Spinal cord (tissue), 10 donors: ENCODE measurements around the gene SLMAP. TPM values are rescaled to one million over a fixed set of nuclear protein-coding genes. Genes with fewer than 3 reads are reported as not detected.

Experiments
- DNase-seq, 6 donors: peaks; one replicate each; pipeline versions ENCODE4 v3.0.0 to v3.0.0-alpha.2; 2013 to 2015; ENCODE audit warnings: low spot score in 6 of 6, low read depth in 4 of 6
- H3K27ac ChIP-seq: one replicate; pipeline ENCODE4 v1.5.1; 2013; ENCODE audit warnings: low read depth, low read length, control low read depth
- H3K27me3 ChIP-seq: one replicate; pipeline ENCODE4 v1.6.1; 2013; ENCODE audit warnings: low read length; ENCODE audit not compliant: control insufficient read depth, insufficient read depth
- H3K36me3 ChIP-seq: one replicate; pipeline ENCODE4 v1.6.1; 2013; ENCODE audit warnings: low read length; ENCODE audit not compliant: control insufficient read depth, insufficient read depth
- H3K4me1 ChIP-seq: one replicate; pipeline ENCODE4 v1.6.1; 2013; ENCODE audit warnings: low read length; ENCODE audit not compliant: control insufficient read depth, insufficient read depth
- H3K4me3 ChIP-seq: one replicate; pipeline ENCODE4 v1.5.1; 2013; ENCODE audit warnings: low read depth, low read length, control low read depth
- H3K9me3 ChIP-seq: one replicate; pipeline ENCODE4 v1.6.1; 2013; ENCODE audit warnings: low read length; ENCODE audit not compliant: control insufficient read depth, insufficient read depth
- WGBS: methylation state at CpG from one replicate; pipeline ENCODE4 v1.1.5; 2013; ENCODE audit warnings: missing lambda C conversion rate; ENCODE audit not compliant: insufficient coverage; 5-methylcytosine and 5-hydroxymethylcytosine counted together
- polyA plus RNA-seq, 2 donors: library from polyadenylated mRNA; unstranded; fragments of 120-200 nt; gene quantifications; one replicate each; pipeline ENCODE4 v1.2.1, GENCODE V29; 2013; ENCODE audit not compliant: insufficient read length in 2 of 2
- total RNA-seq, 2 donors: library from RNA; depleted of rRNA in 1 of 2; stranded (reverse); fragments of 120-200 nt in 1 of 2; fragments of >200 nt in 1 of 2; gene quantifications; one replicate each; pipeline versions ENCODE4 v1.2.3 to v1.2.4, GENCODE V29; 2013 to 2014
- donor health status: healthy.

The SLMAP gene
- total and polyA plus RNA-seq, 4 donors = 36.3 to 80.9 (median 40.6) TPM

DNA sequence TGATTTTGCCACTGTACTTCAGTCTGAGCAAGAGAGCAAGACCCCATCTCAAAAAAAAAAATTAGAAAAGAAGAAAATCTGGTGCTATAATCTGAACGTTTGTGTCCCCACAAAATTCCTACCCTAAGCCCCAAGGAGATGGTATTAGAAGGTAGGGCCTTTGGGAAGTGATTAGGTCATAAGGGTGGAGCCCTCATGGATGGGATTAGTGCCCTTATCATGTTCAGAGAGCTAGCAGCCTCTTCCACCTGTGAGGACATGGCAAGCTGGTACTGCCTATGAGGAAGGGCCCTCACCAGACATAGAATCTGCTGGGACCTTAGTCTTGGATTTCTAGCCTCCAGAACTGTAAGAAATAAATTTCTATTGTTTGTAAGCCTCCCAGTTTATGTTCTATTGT is 201.7 kb downstream of the SLMAP start:
- no CpG with 5 or more reads among the region's 1 CpG for WGBS
- DNase-seq = no peak
- Histone ChIP-seq H3K27ac (no peak overlapping the region), H3K27me3 (no peaks in the 10 kb centered on the region), H3K4me1 (peaks cover 16% of the 10 kb centered on the region), H3K36me3 (no peaks in the 10 kb centered on the region), H3K9me3 (no peaks in the 10 kb centered on the region), H3K4me3 (no peak overlapping the region)

DNA sequence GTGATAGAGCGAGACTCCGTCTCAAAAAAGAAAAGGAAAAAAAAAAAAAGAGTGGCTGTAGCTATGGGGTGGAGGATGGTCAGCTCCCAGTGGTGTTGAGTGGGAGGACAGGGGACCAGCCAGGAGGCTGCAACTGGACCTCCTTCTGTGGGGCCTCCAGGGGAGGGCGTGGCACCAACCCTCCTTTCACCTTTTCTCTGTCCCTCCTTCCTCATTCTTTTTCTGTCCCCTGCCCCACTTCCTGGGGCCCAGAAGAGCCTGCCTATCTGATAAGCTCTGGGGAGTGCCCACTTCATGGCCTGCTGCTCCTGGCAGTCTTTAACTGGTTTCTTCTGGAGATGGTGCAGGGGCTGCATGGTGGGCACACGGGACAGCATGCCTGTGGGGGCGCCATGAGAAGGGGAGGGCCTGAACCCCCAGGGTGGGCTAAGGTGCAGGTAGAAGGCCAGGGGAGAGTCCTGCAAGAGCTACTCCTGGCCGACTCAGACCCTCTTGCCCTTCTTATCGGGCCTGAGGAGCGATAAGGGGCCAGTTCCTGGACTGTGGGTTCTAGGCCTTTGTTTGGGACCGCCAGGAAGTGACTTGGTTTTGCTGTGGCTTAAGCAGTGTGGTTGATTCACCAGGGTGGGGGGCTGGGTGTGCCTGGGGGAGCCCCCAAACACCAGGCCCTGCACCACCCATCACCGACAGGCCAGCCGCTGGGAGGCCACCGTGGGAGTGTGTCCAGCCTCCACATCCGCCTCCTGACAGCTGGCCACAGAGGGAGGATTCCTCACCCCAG is 202.7 kb downstream of the SLMAP start:
- 68% methylated on average over 9 of the region's 13 CpGs for WGBS
- peak overlapping the region; percentile 49 for H3K27ac ChIP-seq
- DNase-seq = no peak

DNA sequence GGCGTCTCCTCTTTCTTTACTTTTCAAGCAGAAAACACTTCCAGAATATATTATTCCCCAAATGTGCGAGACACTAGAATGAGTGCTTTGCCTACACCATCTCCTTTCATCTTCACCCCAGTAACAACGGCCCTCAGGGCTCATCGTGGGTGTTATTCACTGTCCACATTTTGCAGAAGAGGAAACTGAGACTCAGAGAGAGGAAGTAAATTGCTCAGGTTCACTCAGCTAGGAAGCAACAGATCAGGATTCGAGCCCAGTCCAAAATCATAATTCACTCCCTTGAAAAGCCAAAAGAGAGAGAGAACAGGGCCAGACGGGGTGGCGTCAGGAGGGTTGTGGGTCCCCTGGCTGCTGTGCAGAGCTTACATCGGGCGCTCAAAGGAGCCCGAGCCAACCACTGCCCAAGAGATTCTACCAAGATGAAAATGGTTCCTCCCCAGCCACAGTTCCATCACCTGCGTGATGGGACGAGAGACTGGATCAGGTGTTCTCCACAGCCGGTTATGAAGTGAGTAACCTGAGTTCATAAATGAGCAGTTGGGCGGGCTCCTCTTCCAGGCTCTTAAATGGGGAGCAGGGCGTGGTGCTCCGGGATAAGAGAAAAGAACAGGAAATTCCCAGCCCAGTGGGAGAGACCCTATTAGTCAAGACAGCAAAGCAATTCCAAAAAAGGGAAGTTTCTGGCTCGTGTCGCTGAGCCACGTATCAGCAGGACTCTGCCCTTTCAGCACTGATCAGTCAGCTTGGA is 203.5 kb downstream of the SLMAP start:
- H3K27me3 ChIP-seq = no peaks in the 10 kb centered on the region
- DNase-seq = peak in 1 of 6 donors; percentile 60
- peak overlapping the region; percentile 68 for H3K27ac ChIP-seq
- peaks cover 16% of the 10 kb centered on the region for H3K4me1 ChIP-seq
- H3K9me3 ChIP-seq = no peaks in the 10 kb centered on the region
- no peaks in the 10 kb centered on the region for H3K36me3 ChIP-seq
- no peak overlapping the region for H3K4me3 ChIP-seq
- 55% methylated on average over 15 of the region's 19 CpGs for WGBS

More for the DNA sequence above, 202.7 kb downstream of the SLMAP start:
- no peak overlapping the region for H3K4me3 ChIP-seq
- H3K9me3 ChIP-seq = no peaks in the 10 kb centered on the region
- H3K4me1 ChIP-seq = peaks cover 16% of the 10 kb centered on the region
- no peaks in the 10 kb centered on the region for H3K27me3 ChIP-seq
- H3K36me3 ChIP-seq = no peaks in the 10 kb centered on the region

- Histone ChIP-seq H3K36me3 (no peaks in the 10 kb centered on the region), H3K4me1 (peaks cover 16% of the 10 kb centered on the region), H3K9me3 (no peaks in the 10 kb centered on the region), H3K27ac (peak overlapping the region; percentile 68), H3K4me3 (no peak overlapping the region), H3K27me3 (no peaks in the 10 kb centered on the region)
- 83% methylated on average over 2 of the region's 4 CpGs for WGBS
- no peak for DNase-seq
Measured at GRCh38 chr3:57960174-57960505, 204.0 kb downstream of the SLMAP start.

DNA sequence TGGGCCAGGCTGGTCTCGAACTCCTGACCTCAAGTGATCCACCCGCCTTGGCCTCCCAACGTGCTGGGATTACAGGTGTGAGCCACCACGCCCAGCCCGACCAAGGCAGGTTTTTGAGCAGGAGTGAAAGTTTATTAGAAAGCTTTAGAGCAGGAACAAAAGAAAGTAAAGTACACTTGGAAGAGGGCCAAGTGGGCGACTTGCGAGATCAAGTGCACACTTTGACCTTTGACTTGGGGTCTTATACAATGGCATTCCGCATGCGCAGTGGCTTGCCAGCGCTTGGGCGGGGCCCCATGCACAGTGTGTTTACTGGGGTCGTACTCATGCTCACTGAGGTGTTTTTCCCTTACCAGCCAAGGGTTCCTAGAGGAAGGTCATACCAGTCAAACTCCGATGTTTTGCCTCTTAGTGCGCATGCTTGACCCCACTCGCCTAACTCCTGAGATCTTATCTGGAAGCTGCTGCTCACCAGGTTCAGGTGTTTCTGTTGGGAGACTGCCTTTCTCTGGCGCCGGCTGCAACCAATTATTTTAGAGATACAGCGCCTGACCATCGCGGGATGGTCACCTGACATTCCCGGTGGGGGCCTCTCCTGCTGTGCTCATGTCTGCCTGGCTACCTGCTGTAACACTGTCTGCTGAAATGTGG is 205.2 kb downstream of the SLMAP start:
- Histone ChIP-seq H3K9me3 (no peaks in the 10 kb centered on the region), H3K36me3 (no peaks in the 10 kb centered on the region), H3K4me3 (no peak overlapping the region), H3K4me1 (peaks cover 16% of the 10 kb centered on the region), H3K27ac (no peak overlapping the region), H3K27me3 (no peaks in the 10 kb centered on the region)
- 85% methylated on average over 21 of the region's 21 CpGs for WGBS
- no peak for DNase-seq

DNA sequence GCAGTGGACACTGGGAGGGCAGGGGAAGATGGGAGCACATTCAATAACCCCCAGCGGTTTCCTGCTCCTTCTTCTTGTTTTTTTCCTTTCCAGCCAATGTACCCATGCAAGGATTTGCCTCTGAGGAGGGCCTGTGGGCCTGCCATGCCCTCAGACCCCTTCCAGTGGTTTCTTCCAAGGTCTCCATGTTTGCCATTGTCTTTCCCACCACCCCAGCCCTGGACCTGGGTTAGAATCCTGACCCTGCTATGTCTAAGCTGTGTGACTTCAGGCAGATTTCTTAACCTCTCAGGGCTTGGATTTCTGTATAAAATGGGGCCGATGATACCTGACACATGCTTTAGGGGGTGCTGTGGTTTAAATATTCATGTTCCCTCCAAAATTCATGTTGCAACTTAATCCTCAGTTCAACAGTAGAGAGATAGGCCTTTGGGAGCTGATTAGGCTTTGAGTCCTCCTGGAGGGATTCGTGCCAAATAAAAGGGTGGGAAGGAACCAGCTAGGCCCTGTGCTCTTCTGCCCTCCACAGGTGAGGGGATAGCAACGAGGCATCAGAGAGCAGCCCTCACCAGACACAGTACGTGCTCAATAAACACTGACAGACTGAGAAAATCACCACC is 205.8 kb downstream of the SLMAP start:
- no peak overlapping the region for H3K4me3 ChIP-seq

DNA sequence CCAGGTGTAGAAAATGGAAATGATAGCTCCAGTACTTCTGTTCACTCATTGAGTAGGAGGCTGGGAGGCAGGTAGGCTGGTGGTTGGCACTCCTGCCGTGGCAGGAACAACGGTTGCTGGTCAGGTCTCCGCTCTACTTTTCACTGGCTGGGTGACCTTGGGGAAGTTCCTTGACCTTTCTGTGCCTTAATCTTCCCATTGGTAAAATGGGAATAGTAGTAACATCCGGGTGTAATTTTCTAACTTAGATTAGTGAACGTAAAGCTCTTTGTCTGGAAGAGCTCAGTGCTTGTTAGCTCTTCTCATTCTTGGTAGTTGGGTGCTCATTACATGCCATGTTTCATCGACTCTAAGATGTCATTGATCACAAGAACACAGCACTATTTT is 206.3 kb downstream of the SLMAP start:
- DNase-seq = no peak
- no peaks in the 10 kb centered on the region for H3K27me3 ChIP-seq
- H3K27ac ChIP-seq = no peak overlapping the region
- WGBS = 95% methylated on average over 4 of the region's 6 CpGs
- no peaks in the 10 kb centered on the region for H3K9me3 ChIP-seq
- peaks cover 16% of the 10 kb centered on the region for H3K4me1 ChIP-seq
- H3K4me3 ChIP-seq = no peak overlapping the region
- no peaks in the 10 kb centered on the region for H3K36me3 ChIP-seq

More for the DNA sequence above, 205.8 kb downstream of the SLMAP start:
- DNase-seq = no peak
- H3K36me3 ChIP-seq = no peaks in the 10 kb centered on the region
- H3K4me1 ChIP-seq = peaks cover 16% of the 10 kb centered on the region
- no peaks in the 10 kb centered on the region for H3K27me3 ChIP-seq
- no peaks in the 10 kb centered on the region for H3K9me3 ChIP-seq
- no peak overlapping the region for H3K27ac ChIP-seq
- 62% methylated on average over 2 of the region's 5 CpGs for WGBS

DNA sequence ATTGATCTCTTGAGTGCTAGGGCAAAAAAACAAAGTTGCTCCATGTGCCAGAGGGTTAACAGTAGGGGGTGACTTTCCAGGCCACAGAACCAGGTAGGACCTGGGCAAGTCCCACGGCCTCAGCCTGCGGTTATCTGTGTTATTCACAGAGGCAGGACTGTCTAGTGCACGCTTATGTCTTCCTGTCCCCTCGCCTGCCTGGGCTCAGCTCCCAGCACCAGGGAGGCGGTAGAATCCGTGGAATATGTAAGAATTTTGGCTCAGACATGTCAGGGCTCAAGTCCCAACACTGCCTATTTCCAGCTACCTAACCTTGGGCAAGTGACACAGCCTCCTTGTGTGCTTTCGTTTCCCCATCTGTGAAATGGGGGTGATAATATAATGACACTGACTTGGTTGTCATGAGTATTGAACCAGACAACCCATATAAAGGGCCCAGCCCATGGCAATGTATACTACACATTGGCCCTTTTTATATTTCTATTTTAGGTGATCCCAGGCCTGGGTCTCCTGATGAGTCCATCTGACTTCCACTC is 207.8 kb downstream of the SLMAP start:
- no peaks in the 10 kb centered on the region for H3K9me3 ChIP-seq
- H3K4me1 ChIP-seq = peaks cover 15% of the 10 kb centered on the region
- no peaks in the 10 kb centered on the region for H3K27me3 ChIP-seq
- H3K4me3 ChIP-seq = no peak overlapping the region
- H3K27ac ChIP-seq = no peak overlapping the region
- no peak for DNase-seq
- WGBS = 85% methylated on average over 6 of the region's 7 CpGs
- H3K36me3 ChIP-seq = no peaks in the 10 kb centered on the region

- Histone ChIP-seq H3K36me3 (no peaks in the 10 kb centered on the region), H3K4me1 (no peaks in the 10 kb centered on the region), H3K9me3 (no peaks in the 10 kb centered on the region), H3K4me3 (no peak overlapping the region), H3K27ac (no peak overlapping the region), H3K27me3 (no peaks in the 10 kb centered on the region)
- no peak for DNase-seq
- 71% methylated on average over 2 of the region's 4 CpGs for WGBS
Measured at GRCh38 chr3:57966829-57967228, 210.7 kb downstream of the SLMAP start.
